ENCODE results near the gene PXDC1. TPM values are rescaled to one million over a fixed set of nuclear protein-coding genes. Genes with fewer than 3 reads are reported as not detected.

PXDC1 gene
- total and polyA plus RNA-seq, 7 donors, result 9.8 to 32.0 (median 22.5) TPM

DNA sequence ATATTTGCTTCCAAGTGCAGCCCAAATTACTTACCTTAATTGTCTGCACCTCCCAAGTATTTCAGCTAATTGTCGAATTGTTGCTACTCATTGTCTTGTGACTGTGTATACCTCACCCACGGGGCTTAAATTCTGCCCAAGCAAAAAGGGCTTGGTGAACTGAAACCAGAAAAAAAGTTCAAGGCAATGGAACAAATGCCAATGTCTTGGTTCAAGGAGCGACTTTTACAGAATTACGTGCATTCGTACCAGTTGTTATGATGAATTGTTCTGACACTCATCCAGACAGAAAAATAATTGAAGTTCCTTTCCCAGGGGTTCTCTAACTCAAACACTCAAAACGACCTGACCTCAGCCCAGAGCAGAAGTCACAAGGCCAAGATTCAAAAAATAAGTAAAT is 13.9 kb upstream of the PXDC1 start:
- Histone ChIP-seq H3K27me3 (ENCODE audit: insufficient read depth in 3 of 3, low read length in 2 of 3) (no peaks in the 10 kb centered on the region), H3K9me3 (no peaks in the 10 kb centered on the region), H3K36me3 (ENCODE audit: insufficient read depth in 1 of 2, low read depth in 1 of 2) (no peaks in the 10 kb centered on the region), H3K4me3 (no peak overlapping the region), H3K4me1 (no peaks in the 10 kb centered on the region), H3K27ac (no peak overlapping the region)
- intact Hi-C loops (cut with DNase I), result no loop called here
- DNase-seq (no peak), ATAC-seq (no peak)
- TF ChIP-seq, protein P1, sequence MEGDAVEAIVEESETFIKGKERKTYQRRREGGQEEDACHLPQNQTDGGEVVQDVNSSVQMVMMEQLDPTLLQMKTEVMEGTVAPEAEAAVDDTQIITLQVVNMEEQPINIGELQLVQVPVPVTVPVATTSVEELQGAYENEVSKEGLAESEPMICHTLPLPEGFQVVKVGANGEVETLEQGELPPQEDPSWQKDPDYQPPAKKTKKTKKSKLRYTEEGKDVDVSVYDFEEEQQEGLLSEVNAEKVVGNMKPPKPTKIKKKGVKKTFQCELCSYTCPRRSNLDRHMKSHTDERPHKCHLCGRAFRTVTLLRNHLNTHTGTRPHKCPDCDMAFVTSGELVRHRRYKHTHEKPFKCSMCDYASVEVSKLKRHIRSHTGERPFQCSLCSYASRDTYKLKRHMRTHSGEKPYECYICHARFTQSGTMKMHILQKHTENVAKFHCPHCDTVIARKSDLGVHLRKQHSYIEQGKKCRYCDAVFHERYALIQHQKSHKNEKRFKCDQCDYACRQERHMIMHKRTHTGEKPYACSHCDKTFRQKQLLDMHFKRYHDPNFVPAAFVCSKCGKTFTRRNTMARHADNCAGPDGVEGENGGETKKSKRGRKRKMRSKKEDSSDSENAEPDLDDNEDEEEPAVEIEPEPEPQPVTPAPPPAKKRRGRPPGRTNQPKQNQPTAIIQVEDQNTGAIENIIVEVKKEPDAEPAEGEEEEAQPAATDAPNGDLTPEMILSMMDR (IDR thresholded peaks at IDR 0.05), result no peak
- WGBS, 3 donors, result 62 to 69% (median 68%) methylated on average over 6 of the region's 6 CpGs

DNA sequence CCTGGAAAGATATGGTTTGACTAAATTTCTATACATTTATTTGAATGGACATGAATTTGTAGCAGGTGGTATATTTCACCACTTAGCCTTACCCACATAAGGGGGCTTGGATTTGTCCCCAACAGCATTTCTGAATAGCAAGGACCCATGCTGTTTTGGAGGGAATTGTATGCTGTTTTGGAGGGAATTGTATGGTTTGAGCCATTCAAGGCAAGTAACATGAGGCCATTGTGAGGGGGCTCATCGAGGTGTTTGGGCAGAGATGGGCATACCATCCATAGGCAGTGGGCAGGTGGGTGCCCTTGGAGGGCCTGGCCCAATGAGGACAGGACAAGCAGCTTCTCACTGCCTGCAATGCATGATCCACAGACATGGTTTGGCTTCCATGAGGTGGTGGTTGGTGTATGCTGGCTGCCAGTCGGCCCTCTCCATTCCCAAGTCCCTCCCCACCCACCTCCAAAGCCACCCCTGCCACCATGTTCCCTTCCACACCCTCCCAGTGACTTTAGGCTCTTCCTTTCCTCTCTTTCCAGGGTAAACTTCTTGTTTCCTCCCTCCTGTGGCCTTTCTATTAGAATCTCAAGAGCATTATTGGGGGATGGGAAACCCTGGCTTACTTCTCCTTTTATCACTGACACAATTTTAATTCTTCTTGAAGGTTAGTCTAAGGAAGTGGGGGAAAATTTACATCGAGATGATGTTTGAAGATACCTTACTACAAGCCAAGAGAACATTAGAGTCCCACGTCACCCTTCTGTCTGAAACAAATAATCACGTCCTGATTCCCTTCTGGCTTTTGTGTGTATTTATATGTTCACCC is 13.2 kb upstream of the PXDC1 start:
- H3K27me3 ChIP-seq (ENCODE audit: insufficient read depth in 3 of 3, low read length in 2 of 3), result no peaks in the 10 kb centered on the region
- no peak overlapping the region for H3K27ac ChIP-seq
- ATAC-seq (no peak), DNase-seq (no peak)
- H3K4me3 ChIP-seq, result no peak overlapping the region
- H3K36me3 ChIP-seq (ENCODE audit: insufficient read depth in 1 of 2, low read depth in 1 of 2), result no peaks in the 10 kb centered on the region
- no peaks in the 10 kb centered on the region for H3K4me1 ChIP-seq
- no peaks in the 10 kb centered on the region for H3K9me3 ChIP-seq
- TF ChIP-seq, protein P1 (IDR thresholded peaks at IDR 0.05), result no peak
- intact Hi-C loops (cut with DNase I), result no loop called here
- 87 to 91% (median 89%) methylated on average over 5 of the region's 5 CpGs for WGBS, 3 donors

DNA sequence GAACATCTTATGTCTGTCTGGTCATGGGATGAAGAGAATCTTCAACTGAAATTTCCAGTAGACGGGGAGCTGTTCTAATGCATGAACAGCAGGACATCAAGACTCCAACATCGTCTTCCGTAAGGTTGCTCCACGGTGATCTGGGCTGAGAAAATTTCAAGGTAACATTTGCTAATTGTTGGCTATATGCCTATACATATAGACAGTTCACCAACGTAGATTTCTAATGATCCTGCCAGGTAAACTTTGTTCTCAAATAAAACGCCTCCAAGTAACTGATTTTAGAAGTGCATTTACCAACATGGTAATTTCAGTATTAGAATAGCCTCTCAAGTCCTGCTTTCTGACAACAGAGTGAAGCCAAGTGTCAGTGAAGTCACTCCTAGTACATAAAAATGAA is 11.3 kb upstream of the PXDC1 start:
- ATAC-seq (no peak), DNase-seq (no peak)
- H3K9me3 ChIP-seq, result no peaks in the 10 kb centered on the region
- 92% methylated on average over 6 of the region's 6 CpGs for WGBS, 3 donors
- no peak overlapping the region for H3K4me3 ChIP-seq
- TF ChIP-seq, protein P1 (IDR thresholded peaks at IDR 0.05), result no peak
- no peak overlapping the region for H3K27ac ChIP-seq
- H3K36me3 ChIP-seq (ENCODE audit: insufficient read depth in 1 of 2, low read depth in 1 of 2), result no peaks in the 10 kb centered on the region
- no peaks in the 10 kb centered on the region for H3K27me3 ChIP-seq (ENCODE audit: insufficient read depth in 3 of 3, low read length in 2 of 3)
- intact Hi-C loops (cut with DNase I), result no loop called here
- peaks cover 4% of the 10 kb centered on the region for H3K4me1 ChIP-seq

DNA sequence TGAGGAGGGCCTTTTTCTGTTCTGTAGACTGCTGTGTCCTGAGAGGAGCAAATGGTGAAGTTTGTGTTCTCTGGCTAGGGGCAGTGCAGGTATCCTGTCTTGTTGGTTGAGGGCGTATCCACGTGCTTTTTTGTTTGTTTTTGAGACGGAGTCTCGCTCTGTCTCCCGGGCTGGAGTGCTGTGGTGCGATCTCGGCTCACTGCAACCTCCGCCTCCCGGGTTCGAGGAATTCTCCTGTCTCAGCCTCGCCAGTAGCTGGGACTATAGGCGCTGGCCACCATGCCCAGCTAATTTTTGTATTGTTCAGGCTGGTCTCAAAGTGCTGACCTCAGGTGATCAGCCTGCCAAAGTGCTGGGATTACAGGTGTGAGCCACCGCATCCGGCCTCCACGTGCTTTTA is 10.8 kb upstream of the PXDC1 start:
- TF ChIP-seq, protein P1 (IDR thresholded peaks at IDR 0.05), result no peak
- Histone ChIP-seq H3K36me3 (ENCODE audit: insufficient read depth in 1 of 2, low read depth in 1 of 2) (no peaks in the 10 kb centered on the region), H3K4me3 (no peak overlapping the region), H3K4me1 (peaks cover 4% of the 10 kb centered on the region), H3K27me3 (ENCODE audit: insufficient read depth in 3 of 3, low read length in 2 of 3) (no peaks in the 10 kb centered on the region), H3K27ac (no peak overlapping the region), H3K9me3 (no peaks in the 10 kb centered on the region)
- intact Hi-C loops (cut with DNase I), result no loop called here
- 92 to 96% (median 95%) methylated on average over 15 of the region's 15 CpGs for WGBS, 3 donors
- no peak for ATAC-seq
- no peak for DNase-seq

DNA sequence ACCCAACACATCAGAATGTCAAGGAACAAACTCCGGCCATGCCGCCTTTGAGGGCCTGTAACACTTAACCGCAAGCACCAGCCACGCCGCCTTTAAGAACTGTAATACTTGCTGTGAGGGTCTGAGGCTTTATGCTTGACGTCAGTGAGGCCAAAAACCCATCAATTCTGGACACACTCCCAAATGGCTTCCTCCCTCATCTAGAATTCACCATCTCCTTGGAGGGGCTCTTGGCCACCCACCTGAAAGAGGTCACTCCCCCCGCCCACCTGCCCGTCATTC is 10.4 kb upstream of the PXDC1 start:
- Histone ChIP-seq H3K9me3 (no peaks in the 10 kb centered on the region), H3K4me1 (peaks cover 4% of the 10 kb centered on the region), H3K27me3 (ENCODE audit: insufficient read depth in 3 of 3, low read length in 2 of 3) (no peaks in the 10 kb centered on the region), H3K36me3 (ENCODE audit: insufficient read depth in 1 of 2, low read depth in 1 of 2) (no peaks in the 10 kb centered on the region), H3K27ac (no peak overlapping the region), H3K4me3 (no peak overlapping the region)
- 96 to 100% (median 99%) methylated on average over 8 of the region's 8 CpGs for WGBS, 3 donors
- intact Hi-C loops (cut with DNase I), result no loop called here
- TF ChIP-seq, protein P1 (IDR thresholded peaks at IDR 0.05), result no peak
- ATAC-seq (no peak), DNase-seq (no peak)
